ENCODE results near the gene MAML3. TPM values are rescaled to one million over a fixed set of nuclear protein-coding genes. Genes with fewer than 3 reads are reported as not detected.
A peak's percentile ranks its signal among the peaks of the same experiment; 100 is the strongest.

The MAML3 gene
- total and polyA plus RNA-seq, 8 donors, result 5.8 to 18.7 (median 16.7) TPM

DNA sequence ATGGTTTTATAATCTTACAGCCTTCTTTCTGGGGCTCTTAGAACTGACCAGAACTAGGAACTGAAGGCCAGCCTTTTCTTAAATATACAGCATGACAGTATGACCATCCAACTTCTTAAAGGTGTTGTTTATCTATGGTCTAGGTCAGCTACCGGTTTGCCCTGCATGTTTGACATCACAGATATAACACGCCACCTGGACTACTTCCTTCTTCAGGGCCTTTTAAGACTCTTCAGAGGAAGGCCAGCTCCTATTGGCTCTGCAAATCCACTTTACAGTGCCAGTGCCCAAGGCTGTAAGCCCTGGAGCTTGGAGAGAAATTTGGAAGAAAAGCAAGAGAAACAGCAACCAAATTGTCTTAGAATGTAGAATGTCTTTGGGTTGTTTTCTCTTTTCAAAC is 302.9 kb downstream of the MAML3 start:
- DNase-seq, result no peak
- peaks cover 0 to 3% of the 10 kb centered on the region in 2 donors for H3K4me1 ChIP-seq
- no peak overlapping the region for H3K27ac ChIP-seq
- ATAC-seq, result peak; percentile 80
- no peaks in the 10 kb centered on the region for H3K27me3 ChIP-seq
- intact Hi-C loops (cut with DNase I), result no loop called here
- H3K9me3 ChIP-seq, result no peaks in the 10 kb centered on the region
- TF ChIP-seq, protein P1, sequence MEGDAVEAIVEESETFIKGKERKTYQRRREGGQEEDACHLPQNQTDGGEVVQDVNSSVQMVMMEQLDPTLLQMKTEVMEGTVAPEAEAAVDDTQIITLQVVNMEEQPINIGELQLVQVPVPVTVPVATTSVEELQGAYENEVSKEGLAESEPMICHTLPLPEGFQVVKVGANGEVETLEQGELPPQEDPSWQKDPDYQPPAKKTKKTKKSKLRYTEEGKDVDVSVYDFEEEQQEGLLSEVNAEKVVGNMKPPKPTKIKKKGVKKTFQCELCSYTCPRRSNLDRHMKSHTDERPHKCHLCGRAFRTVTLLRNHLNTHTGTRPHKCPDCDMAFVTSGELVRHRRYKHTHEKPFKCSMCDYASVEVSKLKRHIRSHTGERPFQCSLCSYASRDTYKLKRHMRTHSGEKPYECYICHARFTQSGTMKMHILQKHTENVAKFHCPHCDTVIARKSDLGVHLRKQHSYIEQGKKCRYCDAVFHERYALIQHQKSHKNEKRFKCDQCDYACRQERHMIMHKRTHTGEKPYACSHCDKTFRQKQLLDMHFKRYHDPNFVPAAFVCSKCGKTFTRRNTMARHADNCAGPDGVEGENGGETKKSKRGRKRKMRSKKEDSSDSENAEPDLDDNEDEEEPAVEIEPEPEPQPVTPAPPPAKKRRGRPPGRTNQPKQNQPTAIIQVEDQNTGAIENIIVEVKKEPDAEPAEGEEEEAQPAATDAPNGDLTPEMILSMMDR (IDR thresholded peaks at IDR 0.05), result no peak
- H3K4me3 ChIP-seq, result no peak overlapping the region
- no peaks in the 10 kb centered on the region for H3K36me3 ChIP-seq

DNA sequence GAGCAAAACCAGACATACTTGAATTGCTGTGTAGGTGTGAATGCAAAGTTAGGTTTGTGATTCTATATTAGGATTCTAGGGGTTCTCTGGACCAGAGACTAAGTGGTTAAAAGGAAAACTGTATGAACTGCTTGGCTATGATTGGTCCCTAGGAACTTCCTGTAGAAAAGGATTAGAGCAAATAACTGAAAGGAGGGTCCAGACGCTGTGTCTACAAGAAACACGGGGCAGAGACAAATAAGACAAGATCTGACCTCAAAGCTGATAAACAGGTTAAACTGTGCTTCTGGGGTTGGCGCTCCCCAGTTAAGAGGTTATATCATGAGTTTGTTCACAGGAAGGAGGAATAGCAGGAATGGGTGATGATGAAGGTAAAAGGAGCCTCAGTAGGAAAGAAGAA is 304.8 kb downstream of the MAML3 start:
- Histone ChIP-seq H3K27ac (no peak overlapping the region), H3K9me3 (no peaks in the 10 kb centered on the region), H3K4me3 (no peak overlapping the region), H3K4me1 (peaks cover 0 to 15% of the 10 kb centered on the region in 2 donors), H3K27me3 (no peaks in the 10 kb centered on the region), H3K36me3 (no peaks in the 10 kb centered on the region)
- DNase-seq, result no peak
- intact Hi-C loops (cut with DNase I), result no loop called here
- no peak for ATAC-seq
- TF ChIP-seq, protein P1 (IDR thresholded peaks at IDR 0.05), result no peak

DNA sequence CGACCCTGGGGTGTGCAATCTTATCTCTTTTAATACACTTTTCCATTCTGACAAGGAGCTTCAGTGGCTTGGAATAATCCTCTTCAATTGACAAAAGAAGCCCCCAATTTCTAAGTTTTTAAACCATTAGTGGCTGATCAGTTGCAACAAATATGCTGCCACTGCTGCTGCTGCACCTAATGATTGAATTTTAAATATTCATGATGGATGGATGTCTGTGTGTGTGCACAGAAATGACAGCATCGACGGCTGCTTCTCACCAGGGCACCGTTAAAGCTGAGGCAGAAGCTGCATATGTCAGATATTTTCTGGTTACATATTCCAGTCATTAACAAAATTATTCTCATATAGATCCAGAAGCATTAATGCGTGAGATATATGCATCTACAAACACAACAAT is 306.0 kb downstream of the MAML3 start:
- no peak overlapping the region for H3K27ac ChIP-seq
- intact Hi-C loops (cut with DNase I), result no loop called here
- TF ChIP-seq, protein P1 (IDR thresholded peaks at IDR 0.05), result no peak
- H3K27me3 ChIP-seq, result no peaks in the 10 kb centered on the region
- H3K4me3 ChIP-seq, result no peak overlapping the region
- DNase-seq (no peak), ATAC-seq (no peak)
- H3K4me1 ChIP-seq, result peaks cover 0 to 25% of the 10 kb centered on the region in 2 donors
- no peaks in the 10 kb centered on the region for H3K36me3 ChIP-seq
- H3K9me3 ChIP-seq, result no peaks in the 10 kb centered on the region

DNA sequence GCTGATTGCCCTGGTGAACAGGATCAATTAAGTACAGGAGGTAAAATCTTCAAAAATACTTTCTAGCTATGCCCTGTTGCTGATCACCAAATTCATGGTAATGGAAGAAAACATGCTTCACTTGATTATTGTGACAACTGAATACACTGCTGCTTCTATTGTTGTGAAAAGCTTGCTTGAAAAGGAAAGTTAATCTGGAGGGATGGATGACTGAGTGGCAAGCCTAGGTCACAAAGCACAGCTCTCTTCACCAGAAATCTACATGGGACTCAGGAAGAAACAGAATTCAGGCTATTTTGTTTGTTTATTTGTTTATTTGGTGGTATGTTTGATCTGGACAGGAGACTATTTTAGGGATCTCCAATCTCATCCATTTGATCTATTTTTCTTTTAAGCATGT is 306.4 kb downstream of the MAML3 start:
- Histone ChIP-seq H3K36me3 (no peaks in the 10 kb centered on the region), H3K27ac (no peak overlapping the region), H3K27me3 (no peaks in the 10 kb centered on the region), H3K9me3 (no peaks in the 10 kb centered on the region), H3K4me3 (no peak overlapping the region), H3K4me1 (peaks cover 0 to 24% of the 10 kb centered on the region in 2 donors)
- TF ChIP-seq, protein P1 (IDR thresholded peaks at IDR 0.05), result no peak
- DNase-seq, result no peak
- intact Hi-C loops (cut with DNase I), result no loop called here
- no peak for ATAC-seq

DNA sequence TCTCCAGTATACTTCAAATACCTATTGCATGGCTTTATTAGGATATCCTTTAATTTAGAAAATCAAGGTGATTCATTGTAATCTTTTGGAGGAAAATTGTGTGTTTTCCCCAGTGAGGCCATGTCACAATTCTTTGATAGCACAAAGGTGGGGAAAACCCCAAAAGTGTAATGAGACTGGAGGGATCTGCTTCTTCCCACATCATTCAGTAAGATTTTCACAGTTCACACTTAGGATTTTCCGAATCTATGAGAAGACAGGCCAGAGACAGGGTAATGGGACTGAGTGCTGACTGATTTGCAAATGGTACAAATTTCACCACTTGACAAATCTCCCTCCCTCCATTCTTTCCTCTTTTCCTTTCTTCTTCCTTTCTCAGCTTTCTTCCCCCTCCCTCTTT is 307.2 kb downstream of the MAML3 start:
- Histone ChIP-seq H3K9me3 (no peaks in the 10 kb centered on the region), H3K27me3 (no peaks in the 10 kb centered on the region), H3K27ac (no peak overlapping the region), H3K4me3 (no peak overlapping the region), H3K36me3 (no peaks in the 10 kb centered on the region), H3K4me1 (peaks cover 0 to 24% of the 10 kb centered on the region in 2 donors)
- ATAC-seq (no peak), DNase-seq (no peak)
- intact Hi-C loops (cut with DNase I), result no loop called here
- TF ChIP-seq, protein P1 (IDR thresholded peaks at IDR 0.05), result no peak
